HG03108 (cell line): Measurements from ENCODE around the gene TMPRSS13.
"Not testable (repeated sequence)": the region's sequence is repeated elsewhere in the genome, so short reads cannot be mapped to it uniquely, and the experiment has no call there.

Experiments
- ATAC-seq: cut with Tn5 transposase; IDR thresholded peaks from one replicate; pipeline ENCODE4 v1.9.1; 2021; ENCODE audit warnings: moderate library complexity; ENCODE audit not compliant: unreplicated experiment

Gene TMPRSS13

DNA sequence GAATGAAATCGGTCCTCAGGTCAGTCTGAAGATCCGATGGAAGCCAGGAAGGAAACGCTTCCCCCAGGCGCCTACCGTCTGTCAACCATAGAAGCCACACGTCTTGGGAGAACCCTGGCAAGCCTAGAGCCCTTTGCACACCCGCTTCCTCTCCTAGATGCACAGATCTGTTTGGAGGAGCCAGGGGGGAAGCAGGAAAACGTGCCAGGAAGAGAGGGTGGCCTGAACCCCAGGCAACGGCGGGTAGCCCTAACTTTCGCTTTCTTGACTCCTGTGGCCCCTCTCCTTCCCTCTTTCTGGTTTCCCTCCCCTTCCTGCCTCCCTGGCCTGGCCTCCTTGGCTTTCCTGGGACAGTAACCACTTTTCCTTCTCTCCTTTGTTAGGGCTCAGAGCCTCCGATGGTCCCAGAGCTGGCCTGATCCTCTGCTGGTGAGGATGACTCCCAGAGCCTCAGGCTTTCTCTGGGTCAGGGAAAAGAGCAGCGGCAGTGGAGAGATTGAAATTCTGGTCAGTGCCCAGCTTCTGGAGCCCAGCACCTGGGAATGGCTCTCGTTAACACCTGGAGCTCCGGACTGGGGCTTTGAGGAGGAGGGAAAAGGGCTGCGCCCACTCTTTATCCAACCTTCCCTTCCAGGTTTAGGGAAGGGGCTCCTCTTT is 54.8 kb downstream of the TMPRSS13 start:
- no peak for ATAC-seq

DNA sequence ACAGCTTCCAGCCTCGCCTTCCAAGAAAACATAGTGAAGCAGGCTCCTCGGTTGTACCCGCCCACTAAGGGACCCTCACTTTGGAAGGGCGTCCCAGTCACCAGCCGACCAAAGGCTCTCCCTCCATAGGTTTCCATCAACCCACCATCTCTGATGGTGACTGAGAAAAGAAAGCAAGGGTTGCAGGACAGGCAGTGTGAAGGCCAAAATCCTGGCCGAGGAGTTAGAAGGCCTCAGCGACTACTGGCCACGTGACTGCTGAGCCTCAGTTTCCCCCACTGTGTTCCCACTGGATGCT is 55.4 kb downstream of the TMPRSS13 start:
- no peak for ATAC-seq

DNA sequence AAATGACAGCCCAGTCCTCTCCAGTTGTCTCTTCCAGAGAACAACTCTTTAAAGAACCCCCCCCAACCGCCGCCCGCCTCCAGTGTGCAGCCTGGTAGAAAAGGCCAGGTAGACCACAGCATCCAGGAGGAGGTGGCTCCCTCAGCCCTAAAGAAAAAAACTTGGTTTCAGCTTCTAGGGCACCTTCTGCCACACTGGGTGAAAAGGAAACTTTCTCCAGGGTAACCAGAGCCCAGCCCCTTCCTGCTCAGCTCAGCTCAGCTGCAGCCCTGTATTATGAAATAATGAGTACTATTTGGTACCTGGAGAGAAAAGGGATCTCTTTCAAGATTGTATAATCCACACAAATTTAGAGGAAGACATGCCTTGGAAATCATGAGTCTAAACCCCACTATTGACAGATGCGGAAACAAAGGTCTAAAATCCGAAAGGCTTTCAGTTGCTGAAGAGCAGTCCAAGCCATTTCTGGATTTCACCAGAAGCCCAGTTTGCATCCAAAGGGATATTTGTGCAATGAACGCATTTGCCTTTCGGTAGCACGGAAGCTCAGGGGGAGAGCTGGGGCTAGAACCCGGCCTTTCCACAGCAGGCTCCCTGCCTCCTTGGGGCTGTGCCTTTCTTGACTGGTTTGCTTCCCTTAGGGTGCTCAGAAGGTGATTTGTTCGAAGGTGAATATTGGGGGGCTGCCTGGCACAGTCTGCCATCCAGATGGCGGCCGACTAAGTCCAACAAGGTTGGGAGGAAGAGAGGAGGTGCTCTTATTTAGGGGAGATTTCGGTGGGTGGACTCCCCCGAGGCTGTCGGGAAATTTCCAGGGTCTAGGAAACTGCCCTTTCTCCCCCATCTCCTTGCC is 56.0 kb downstream of the TMPRSS13 start:
- no peak for ATAC-seq

DNA sequence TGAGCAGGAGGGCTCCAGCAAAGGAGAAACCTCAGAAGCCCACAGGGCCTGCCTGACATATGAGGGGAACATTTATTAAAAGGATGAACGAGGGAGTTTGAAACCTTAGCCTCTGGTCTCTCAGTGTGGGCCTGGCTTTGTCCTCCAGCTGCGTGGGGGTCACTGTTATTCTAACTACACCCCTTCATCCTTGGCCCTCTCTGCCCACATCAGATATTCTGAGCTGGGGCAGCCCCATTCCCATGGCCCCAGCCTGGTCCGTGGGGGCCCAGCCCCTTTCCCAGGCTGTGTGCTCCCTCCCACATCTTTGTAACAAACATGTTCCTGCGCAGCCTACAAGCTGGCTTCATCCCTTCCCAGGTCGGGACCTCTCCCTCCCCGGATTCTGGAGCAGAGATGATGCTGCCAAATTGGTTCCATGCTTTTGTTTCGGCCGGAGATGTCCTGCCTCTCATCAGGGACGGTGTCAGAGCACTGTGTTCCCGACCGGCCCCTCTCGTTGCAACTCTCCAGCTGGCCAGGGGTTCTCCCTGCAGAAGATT is 56.7 kb downstream of the TMPRSS13 start:
- no peak for ATAC-seq

DNA sequence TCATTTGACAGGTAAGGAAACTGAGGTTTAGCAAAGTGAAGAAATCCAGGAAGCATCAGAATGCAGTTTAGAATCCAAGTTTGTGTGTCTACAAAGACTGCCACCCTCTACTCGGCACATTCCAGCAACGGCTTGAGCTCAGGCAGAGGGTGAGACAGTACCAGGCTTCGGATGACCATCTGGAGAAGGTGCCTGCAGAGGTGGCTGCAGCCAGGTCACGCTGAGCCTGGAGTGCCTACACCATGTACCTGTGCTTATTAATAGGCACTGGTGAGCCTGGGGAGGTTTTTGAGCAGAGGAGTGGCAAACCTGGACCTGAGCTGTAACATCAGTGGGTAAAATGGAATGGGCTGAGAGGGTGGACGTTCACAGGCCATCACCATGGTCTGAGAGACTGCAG is 57.4 kb downstream of the TMPRSS13 start:
- ATAC-seq, result no peak

DNA sequence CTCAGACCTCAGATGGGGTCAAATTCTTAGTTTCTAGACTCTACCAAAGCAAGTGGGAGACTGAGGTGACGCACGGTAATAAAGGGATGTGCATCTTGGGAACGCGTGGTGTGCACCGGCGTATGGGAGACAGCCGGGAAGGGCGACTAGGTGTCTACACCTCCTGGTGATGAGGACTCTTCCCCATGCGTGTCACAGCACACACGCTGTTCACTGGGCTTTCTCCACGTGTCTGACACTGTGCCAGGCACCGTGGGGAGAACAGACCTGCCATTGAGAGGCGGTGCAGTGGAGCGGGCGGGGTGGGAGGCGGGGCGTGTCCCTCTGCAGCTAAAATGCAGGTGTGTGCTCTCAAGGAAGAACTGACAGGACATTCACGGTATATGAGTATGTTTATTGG is 58.0 kb downstream of the TMPRSS13 start:
- ATAC-seq, result no peak

DNA sequence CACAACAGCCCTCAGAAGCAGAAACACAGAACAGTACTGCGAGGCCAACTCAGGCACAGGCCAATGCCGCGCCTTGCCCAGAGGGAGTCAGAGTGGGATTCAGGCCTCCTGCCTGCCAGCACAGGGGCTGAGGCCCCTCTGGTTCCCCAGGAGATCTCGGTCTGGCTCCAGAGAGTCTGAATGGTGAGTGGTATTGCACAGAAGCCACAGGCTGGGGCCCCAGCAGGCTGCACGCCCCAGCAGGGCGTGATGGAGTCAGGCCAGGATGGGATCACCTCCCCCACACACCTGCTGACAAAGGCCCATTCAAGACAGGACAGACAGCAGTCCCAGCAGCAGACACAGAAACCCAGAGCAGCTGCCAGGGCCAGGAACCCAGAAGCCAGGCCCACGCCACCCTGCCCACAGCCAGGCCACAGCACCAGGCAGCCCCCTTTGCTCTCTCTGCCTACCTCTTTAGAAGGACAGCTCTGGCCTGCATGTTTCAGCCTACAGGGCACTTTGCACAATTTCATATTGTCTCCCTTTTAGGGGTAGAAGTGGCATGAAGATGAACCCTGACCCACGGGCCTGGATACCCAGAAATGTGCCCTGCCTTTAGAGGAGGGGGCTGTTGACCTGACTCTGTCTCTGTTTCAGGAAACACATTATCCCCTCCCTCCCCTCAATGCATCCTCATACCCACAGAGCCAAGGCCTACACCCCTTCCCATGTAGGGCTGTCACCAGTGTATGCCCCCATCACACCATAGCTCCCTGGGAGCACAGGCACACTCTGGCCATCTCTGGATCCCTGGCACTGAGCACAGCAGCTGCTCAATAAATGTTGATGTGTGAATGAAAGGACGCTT is 58.9 kb downstream of the TMPRSS13 start:
- no peak for ATAC-seq

DNA sequence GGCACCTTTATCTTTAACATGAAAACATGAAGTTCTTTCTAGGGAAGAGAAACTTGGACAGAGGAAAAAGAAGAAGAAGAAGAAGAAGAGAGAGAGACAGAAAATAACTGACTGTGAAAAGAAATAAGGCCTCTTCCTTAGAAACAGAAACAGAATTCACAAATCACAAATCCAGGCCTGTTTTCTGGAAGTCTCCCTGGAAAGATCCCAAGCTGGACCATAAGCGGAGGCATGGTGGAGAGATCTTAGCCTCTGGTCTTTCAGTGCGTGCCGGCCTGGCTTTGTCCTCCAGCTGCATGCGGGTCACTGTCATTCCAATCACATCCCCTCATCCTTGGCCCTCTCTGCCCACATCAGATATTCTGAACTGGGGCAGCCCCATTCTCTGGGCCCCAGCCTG is 59.6 kb downstream of the TMPRSS13 start:
- ATAC-seq, result no peak

DNA sequence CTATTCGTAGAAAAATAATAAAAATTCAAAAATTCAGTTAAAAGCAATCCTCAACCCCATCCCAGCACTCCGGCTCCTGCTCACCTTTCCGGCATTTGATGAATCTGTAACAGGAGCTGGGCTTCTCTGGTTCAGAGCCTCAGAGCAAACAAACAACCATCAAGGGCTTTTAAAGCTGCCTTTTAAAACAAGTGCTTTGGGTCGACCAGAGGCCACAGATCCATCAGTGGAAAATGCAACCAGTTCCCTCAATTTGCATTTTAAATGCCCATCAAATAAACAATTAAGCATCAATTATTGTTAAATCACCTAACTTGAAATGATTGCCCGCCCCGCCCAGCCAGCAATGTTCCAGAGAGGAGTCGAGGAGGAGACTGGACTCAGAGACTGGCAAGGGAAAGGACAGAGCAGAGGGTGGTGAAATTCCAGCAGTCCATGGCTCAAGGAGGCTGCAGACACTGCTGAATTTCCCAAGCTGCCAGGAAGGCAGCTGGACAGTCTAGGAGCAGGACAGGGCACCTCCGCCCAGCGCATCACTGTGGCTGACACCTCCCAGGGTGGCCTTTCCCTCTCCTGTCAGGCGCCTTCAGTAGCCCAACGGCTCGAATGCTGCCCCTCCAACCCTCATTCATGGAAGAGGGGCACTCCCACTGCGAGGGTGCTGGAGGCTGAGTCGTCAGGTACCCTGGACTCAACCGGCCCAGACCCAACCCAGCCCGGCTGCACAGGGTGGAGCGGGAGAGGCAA is 60.2 kb downstream of the TMPRSS13 start:
- ATAC-seq, result no peak

DNA sequence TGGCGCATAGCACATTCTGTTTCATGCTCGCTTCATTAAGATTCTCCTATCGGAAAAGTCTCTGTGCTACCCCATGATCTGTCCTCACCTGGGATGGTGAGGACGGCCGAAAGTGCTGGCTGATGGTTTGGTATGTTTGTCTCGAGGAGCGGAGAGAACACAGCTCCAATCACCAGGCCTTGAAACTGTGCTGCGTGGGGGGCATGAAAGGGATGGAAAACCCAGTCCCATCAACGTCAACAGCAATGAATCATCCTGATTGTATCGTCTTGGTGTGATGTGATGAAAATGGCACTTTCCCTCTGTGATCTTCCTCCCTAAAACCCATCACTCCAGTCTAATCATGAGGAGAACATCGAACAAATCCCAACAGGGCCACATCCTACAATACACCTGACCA is 61.1 kb downstream of the TMPRSS13 start:
- ATAC-seq, result no peak

DNA sequence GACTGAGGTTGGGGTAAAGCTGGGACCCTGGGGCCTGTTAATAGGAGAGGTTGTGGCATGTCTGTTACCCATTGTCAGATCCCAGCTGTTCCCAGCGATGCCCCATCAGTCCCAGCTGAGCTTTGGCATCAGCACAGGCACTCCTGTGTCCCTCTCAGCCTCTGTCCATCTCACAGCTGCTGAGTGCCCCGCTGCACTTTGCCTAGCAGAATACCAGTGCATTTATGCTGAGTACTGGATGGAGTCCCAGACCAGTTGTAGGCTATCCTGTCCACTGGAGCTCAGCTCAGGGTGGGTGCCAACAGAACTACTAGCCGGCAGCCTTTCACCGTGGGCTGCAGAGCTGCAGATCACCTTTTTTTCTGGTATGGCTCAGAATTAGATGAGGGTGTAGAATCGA is 62.7 kb downstream of the TMPRSS13 start:
- no peak for ATAC-seq

DNA sequence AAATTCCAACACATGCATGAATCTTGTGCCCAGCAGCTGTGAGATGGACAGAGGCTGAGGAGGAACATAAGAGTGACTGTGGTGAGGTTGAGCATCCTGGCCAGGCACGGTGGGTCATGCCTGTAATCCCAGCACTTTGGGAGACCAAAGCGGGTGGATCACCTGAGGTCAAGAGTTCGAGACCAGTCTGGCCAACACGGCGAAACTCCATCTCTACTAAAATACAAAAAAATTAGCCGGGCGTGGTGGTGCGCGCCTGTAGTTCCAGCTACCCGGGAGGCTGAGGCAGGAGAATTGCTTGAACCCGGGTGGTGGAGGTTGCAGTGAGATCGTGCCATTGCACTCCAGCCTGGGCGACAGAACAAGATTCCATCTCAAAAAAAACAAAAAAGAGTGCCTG is 63.7 kb downstream of the TMPRSS13 start:
- not testable (repeated sequence) for ATAC-seq

DNA sequence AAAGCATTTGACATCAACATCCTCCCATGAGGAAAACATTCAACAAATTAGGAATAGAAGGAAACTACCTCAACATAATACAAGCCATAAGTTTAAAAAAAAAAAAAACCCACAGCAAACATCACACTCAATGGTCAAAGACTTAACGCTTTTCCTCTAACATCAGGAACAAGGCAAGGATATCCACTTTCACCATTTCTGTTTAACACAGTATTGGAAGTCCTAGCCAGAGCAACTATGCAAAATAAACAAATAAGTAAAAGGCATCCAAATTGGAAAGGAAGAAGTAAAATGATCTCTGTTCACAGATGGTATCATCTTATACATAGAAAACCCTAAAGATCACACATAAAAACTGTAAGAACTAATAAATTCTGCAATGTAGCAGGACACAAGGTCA is 65.8 kb downstream of the TMPRSS13 start:
- no peak for ATAC-seq

DNA sequence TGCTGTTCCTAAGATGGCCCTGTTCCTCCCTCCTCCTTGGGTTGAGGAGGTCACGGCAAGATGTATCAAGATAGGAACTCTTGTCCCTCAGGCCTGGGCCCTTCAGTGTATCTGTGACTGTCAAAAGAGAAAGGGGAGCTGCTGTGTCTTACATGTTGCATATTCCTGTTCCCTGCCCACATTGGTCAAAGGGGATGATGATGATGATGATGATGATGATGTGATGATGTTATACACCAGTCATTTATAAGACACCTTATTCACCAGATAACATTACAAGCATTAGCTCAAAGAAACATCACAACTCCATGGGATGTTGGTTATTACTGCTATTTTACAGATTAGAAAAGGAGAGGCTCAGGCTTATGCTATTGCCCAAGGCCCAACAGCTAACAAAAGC is 66.4 kb downstream of the TMPRSS13 start:
- no peak for ATAC-seq

DNA sequence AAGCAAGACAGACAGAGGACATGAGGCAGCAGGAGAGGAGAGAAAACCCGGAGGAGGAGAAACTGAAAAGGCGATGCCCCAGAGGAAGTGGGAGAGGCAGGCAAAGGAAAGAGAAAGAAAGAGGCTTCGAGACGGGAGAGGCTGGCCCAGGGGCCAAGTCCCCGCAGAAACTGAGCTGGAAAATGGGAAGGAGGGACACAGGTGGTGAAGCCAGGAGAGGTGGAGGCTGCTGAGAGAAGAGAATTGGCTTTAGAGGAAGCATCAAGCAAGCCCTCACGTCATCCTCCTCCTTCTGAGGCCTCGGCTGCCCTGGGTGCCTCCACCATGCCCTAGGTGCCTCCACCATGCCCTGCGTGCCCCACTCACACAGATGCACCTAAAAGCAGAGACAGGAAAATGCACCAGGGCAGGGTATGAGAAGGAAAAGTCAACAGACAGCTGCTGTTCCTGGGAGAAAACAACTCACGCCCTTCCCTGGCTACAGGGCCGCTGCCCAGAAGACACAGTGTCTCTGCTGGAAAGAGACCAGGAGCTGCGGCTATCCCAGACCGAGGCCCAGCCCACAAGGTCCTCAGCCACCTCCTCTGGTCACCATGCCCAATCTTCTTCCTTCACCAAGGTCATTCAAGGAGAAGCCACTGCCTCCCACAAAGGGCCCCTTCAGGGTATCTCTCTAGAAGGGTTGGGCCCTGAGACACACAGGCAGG is 67.0 kb downstream of the TMPRSS13 start:
- no peak for ATAC-seq

DNA sequence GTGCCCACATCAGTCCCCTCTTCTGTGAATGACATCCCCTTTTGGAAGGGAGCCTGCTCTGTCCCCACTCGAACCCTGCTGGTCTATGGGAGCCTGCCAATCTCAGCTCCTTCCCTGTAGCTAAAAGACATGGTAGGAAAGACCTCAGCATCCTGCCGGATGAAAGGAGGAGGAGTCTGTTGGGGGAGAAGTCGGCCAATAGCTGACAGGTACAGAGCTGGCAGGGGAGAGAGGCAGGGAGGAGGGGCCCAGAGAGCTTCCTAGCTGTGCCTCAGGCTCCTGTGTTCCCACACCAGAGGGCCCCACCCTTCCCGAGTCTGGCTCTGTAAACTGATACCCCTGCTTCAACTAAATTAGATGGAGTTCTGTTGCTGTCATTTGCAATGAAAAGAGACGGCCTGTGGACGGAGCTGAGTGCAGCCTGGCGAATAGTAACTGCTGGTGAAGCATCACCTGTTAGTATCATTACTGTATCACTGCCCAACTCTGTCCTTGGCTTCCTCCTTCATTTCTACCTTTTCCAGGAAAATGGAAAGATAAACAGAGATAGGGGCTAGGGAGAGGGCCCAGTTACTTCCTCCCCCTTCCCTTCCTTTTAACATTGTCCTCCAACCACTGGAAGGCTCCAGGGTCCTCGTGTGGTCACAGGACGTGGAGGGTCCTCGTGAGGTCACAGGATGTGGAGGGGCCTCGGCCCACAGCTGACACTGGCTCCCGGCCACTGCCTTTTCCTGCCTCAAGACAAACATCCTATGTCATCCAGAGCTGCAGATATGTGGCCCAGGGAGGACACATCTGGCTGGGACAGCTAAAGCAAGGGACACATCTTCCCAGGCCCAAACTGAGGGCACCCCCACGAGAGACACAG is 67.8 kb downstream of the TMPRSS13 start:
- no peak for ATAC-seq

DNA sequence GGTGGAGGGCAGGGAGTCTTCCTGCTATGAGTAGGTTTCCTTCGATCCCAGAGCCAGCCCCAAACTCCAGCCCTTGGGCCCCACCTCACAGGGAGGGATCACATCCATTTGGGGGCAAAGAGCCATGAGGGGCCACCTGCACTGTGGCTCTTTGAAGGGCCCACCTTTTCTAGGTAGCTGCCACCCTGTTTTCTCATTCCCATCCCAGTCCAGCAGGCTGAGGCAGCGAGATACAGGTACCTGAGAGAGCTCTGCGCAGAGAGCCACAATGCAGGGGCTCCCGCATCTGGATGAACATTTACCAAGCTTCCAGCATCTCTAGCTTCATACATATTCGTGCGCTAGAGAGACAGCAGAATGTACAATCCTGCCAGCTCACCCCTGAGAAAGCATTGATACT is 69.1 kb downstream of the TMPRSS13 start:
- ATAC-seq, result no peak

DNA sequence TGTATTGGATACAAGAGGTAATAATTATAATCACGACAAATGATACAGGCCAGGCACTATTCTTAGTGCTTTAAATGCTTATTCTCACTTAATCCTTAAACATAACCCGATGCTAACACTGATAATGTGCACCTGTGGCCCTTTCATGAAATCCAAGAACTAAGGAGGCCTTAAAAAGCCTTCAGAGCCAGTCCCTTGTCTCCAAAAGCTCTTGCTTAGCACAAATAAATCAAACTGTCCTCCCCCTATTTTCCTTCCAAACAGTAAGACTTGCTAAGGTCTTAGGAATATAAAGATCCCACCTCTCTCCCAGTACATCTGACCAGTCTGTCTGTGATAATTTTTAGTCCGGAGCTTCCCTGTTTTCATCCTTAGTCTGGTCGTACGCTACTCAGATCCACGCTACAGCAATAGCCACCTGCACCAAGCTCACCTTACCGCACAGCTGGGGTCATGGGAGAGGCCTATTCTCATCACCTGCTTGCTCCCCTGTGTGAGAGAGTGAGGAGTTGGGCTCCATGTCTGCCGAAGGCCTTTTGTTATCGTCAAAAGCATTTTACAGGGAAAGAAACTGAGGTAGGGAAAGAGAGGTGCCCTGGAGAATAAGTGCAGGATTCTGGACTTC is 69.6 kb downstream of the TMPRSS13 start:
- no peak for ATAC-seq

DNA sequence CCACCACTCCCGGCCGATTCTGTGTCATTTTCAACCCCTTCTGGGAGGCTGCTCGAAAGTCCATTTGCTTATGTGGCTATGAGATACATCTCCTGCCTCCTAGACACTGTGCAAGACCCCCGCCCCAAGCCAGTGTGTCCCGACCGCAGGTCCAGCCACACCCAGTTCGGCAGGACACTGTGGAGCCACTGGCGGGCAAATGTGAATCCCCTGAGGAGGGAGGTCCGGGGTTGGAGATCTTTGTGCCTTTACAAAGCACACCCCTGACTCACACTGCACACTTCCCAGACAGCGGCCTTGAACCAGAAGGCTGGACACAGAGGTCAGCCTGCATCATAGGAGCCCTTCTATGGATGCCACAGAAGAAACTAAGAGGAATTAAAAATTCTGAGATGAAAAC is 70.1 kb downstream of the TMPRSS13 start:
- no peak for ATAC-seq
